ENCODE data around the gene RITA1. TPM values are rescaled to one million over a fixed set of nuclear protein-coding genes. Genes with fewer than 3 reads are reported as not detected.
A peak's percentile ranks its signal among the peaks of the same experiment; 100 is the strongest.

RITA1 gene
- polyA plus RNA-seq, 2 of the 4 experiments (the other 2 are of a cell fraction): 18.6 to 20.5 TPM

GRCh38 chr12:113180333-113180732, 5.2 kb upstream of the RITA1 start:
- no peak for ATAC-seq
- no peak overlapping the region for H3K4me2 ChIP-seq
- ChIA-PET CTCF (interaction anchor here (1.2 to 3.7 kb wide), 4 partner anchors 13 to 131 kb away, joined by 3 to 18 read pairs (median 4); no protein-coding TSS in a partner anchor), POLR2A (interaction anchor here (0.5 kb wide), 1 partner anchor 14 kb away, joined by 5 read pairs; no protein-coding TSS in a partner anchor)
- H3K9me3 ChIP-seq: peaks cover 11% of the 10 kb centered on the region; the same call in 2 of the 3 replicates
- TF ChIP-seq JUN (IDR thresholded peaks at IDR 0.05) (no peak), FOSL2 (IDR thresholded peaks at IDR 0.05) (no peak), FOSL2 (CRISPR knock-in tag; IDR thresholded peaks at IDR 0.05) (peak; percentile 47)
- H3K4me1 ChIP-seq: peaks cover 9% of the 10 kb centered on the region; the same call in 1 of the 3 replicates
- FAIRE-seq: no peak
- 59% methylated on average over 4 of the region's 4 CpGs for WGBS (ENCODE audit: missing lambda C conversion rate)
- no peak overlapping the region for H3K4me3 ChIP-seq
- no peak for DNase-seq (ENCODE audit: low read depth in 1 of 2, low spot score in 1 of 2)
- H3K27ac ChIP-seq: no peak overlapping the region

- Histone ChIP-seq H3K4me1 (peaks cover 17% of the 10 kb centered on the region), H3K4me2 (no peak overlapping the region), H3K4me3 (no peak overlapping the region), H3K9me3 (peaks cover 8% of the 10 kb centered on the region; the same call in 2 of the 3 replicates), H3K27ac (no peak overlapping the region)
- no peak for ATAC-seq
- WGBS (ENCODE audit: missing lambda C conversion rate): 88% methylated on average over 3 of the region's 3 CpGs
- no peak for TF ChIP-seq PBX3 (IDR thresholded peaks at IDR 0.05)
- TF ChIP-seq ZNF302 (CRISPR knock-in tag; IDR thresholded peaks at IDR 0.05): no peak
- no peak for TF ChIP-seq RFX5 (IDR thresholded peaks at IDR 0.05)
- ChIA-PET POLR2A (no interaction called here), CTCF (interaction anchor here (0.7 to 1.4 kb wide), 3 partner anchors 9 to 134 kb away, joined by 3 to 4 read pairs (median 3); no protein-coding TSS in a partner anchor)
- DNase-seq (ENCODE audit: low read depth in 1 of 2, low spot score in 1 of 2): no peak
- no peak for FAIRE-seq
Observed at GRCh38 chr12:113181975-113182374, 3.5 kb upstream of the RITA1 start.

- TF ChIP-seq CHD4 (IDR thresholded peaks at IDR 0.05; ENCODE audit: borderline replicate concordance) (no peak), ZNF302 (CRISPR knock-in tag; IDR thresholded peaks at IDR 0.05) (no peak), EHF (CRISPR knock-in tag; IDR thresholded peaks at IDR 0.05) (no peak), RARB (CRISPR knock-in tag; IDR thresholded peaks at IDR 0.05) (no peak), HES2 (IDR thresholded peaks at IDR 0.05) (no peak)
- TF ChIP-seq, protein P1, sequence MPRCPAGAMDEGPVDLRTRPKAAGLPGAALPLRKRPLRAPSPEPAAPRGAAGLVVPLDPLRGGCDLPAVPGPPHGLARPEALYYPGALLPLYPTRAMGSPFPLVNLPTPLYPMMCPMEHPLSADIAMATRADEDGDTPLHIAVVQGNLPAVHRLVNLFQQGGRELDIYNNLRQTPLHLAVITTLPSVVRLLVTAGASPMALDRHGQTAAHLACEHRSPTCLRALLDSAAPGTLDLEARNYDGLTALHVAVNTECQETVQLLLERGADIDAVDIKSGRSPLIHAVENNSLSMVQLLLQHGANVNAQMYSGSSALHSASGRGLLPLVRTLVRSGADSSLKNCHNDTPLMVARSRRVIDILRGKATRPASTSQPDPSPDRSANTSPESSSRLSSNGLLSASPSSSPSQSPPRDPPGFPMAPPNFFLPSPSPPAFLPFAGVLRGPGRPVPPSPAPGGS (IDR thresholded peaks at IDR 0.05): no peak
- Histone ChIP-seq H3K4me1 (peaks cover 20% of the 10 kb centered on the region), H3K9me3 (no peaks in the 10 kb centered on the region), H3K4me2 (peak overlapping the region; percentile 78), H3K4me3 (no peak overlapping the region), H3K27ac (0 out of 6 replicates have a peak overlapping the region, but pooled peaks of 1 of the 2 experiments have one; percentile 4)
- ChIA-PET CTCF (interaction anchor here (1.0 to 3.7 kb wide), 3 partner anchors 9 to 135 kb away, joined by 3 to 20 read pairs (median 3); no protein-coding TSS in a partner anchor), POLR2A (no interaction called here)
- 93% methylated on average over 11 of the region's 11 CpGs for WGBS (ENCODE audit: missing lambda C conversion rate)
- DNase-seq (ENCODE audit: low read depth in 1 of 2, low spot score in 1 of 2) (no peak), ATAC-seq (no peak), FAIRE-seq (no peak)
Observed at GRCh38 chr12:113183030-113183589, 2.4 kb upstream of the RITA1 start.

GRCh38 chr12:113184098-113184899, 1.2 kb upstream of the RITA1 start:
- no peak for FAIRE-seq
- H3K4me2 ChIP-seq: peak overlapping the region; percentile 78
- H3K27ac ChIP-seq: peak overlapping the region; percentile 96 to 98
- peaks cover 20% of the 10 kb centered on the region for H3K4me1 ChIP-seq
- CTCF ChIA-PET: interaction anchor here (0.8 to 3.7 kb wide), 4 partner anchors 10 to 136 kb away, joined by 3 to 20 read pairs (median 4); no protein-coding TSS in a partner anchor
- ATAC-seq: peak; percentile 66 to 81
- POLR2A ChIA-PET: interaction anchor here (0.7 to 2.4 kb wide), 4 partner anchors 10 to 238 kb away, joined by 3 to 12 read pairs (median 9); partner anchors contain the start of genes SDSL and TPCN1
- DNase-seq (ENCODE audit: low read depth in 1 of 2, low spot score in 1 of 2): no peak
- WGBS (ENCODE audit: missing lambda C conversion rate): 15% methylated on average over 26 of the region's 26 CpGs
- no peaks in the 10 kb centered on the region for H3K9me3 ChIP-seq
- TF ChIP-seq PHF8 (IDR thresholded peaks at IDR 0.05; ENCODE audit: borderline replicate concordance, low read depth) (no peak), NR3C1 (IDR thresholded peaks at IDR 0.05) (no peak), HMGXB4 (CRISPR knock-in tag; IDR thresholded peaks at IDR 0.05; ENCODE audit: borderline replicate concordance) (no peak), CHD4 (IDR thresholded peaks at IDR 0.05; ENCODE audit: borderline replicate concordance) (no peak), CEBPB (IDR thresholded peaks at IDR 0.05) (no peak)
- TF ChIP-seq, protein P1 (IDR thresholded peaks at IDR 0.05): no peak
- peak overlapping the region; percentile 89 for H3K4me3 ChIP-seq
